Neuronal stem cell (in vitro differentiated cells): ENCODE results near the gene B3GNT3.

ENCODE experiments used
- DNase-seq: peaks from one replicate; pipeline ENCODE4 v3.0.0-alpha.2; 2013; ENCODE audit warnings: low spot score
- H2AFZ ChIP-seq: one replicate; pipeline ENCODE4 v1.6.1; 2013; ENCODE audit warnings: mild to moderate bottlenecking, low read length, inconsistent platforms
- H2AK5ac ChIP-seq: 2 replicates; pipeline ENCODE4 v1.6.1; 2013; ENCODE audit warnings: low read depth, mild to moderate bottlenecking, inconsistent platforms, low read length, moderate library complexity, mixed read lengths
- H2BK120ac ChIP-seq: 2 replicates; pipeline ENCODE4 v1.6.1; 2013; ENCODE audit warnings: low read depth, mild to moderate bottlenecking, inconsistent platforms, low read length, moderate library complexity, mixed read lengths
- H2BK12ac ChIP-seq: one replicate; pipeline ENCODE4 v1.6.1; 2013; ENCODE audit warnings: low read length, inconsistent platforms
- H2BK15ac ChIP-seq: 2 replicates; pipeline ENCODE4 v1.6.1; 2013; ENCODE audit warnings: mild to moderate bottlenecking, low read length, inconsistent platforms, mixed read lengths
- H2BK5ac ChIP-seq: one replicate; pipeline ENCODE4 v1.6.1; 2013; ENCODE audit warnings: inconsistent platforms, mild to moderate bottlenecking, low read length, moderate library complexity
- H3K14ac ChIP-seq: one replicate; pipeline ENCODE4 v1.6.1; 2013; ENCODE audit warnings: low read length, inconsistent platforms
- H3K18ac ChIP-seq: 2 replicates; pipeline ENCODE4 v1.6.1; 2013; ENCODE audit warnings: low read length, inconsistent platforms
- H3K23ac ChIP-seq: 2 replicates; pipeline ENCODE4 v1.6.1; 2013; ENCODE audit warnings: low read depth, mild to moderate bottlenecking, mixed read lengths, low read length, inconsistent platforms; ENCODE audit not compliant: poor library complexity
- H3K27ac ChIP-seq: replicated peaks from 3 replicates; pipeline ENCODE4 v1.5.1; 2013; ENCODE audit warnings: low read length, inconsistent platforms
- H3K27me3 ChIP-seq, 3 experiments: 2 replicates each; pipeline ENCODE4 v1.6.1; 2013; ENCODE audit warnings: low read length in 3 of 3, mild to moderate bottlenecking in 2 of 3, inconsistent platforms in 1 of 3, low read depth in 1 of 3, mixed read lengths in 1 of 3, moderate library complexity in 1 of 3; ENCODE audit not compliant: control insufficient read depth in 3 of 3, insufficient read depth in 3 of 3
- H3K36me3 ChIP-seq, 2 donors: replicated peaks in 1 of 2; 2 replicates each; pipeline ENCODE4 v1.6.1; 2013; ENCODE audit warnings: low read length in 2 of 2; ENCODE audit not compliant: control insufficient read depth in 2 of 2, insufficient read depth in 2 of 2
- H3K4ac ChIP-seq: 2 replicates; pipeline ENCODE4 v1.6.1; 2013; ENCODE audit warnings: inconsistent platforms, mild to moderate bottlenecking, low read length, moderate library complexity
- H3K4me1 ChIP-seq, 2 donors: 1 replicate in 1 of 2; 2 replicates in 1 of 2; pipeline ENCODE4 v1.6.1; 2013; ENCODE audit warnings: low read length in 2 of 2, low read depth in 1 of 2; ENCODE audit not compliant: control insufficient read depth in 2 of 2, insufficient read depth in 1 of 2
- H3K4me2 ChIP-seq: one replicate; pipeline ENCODE4 v1.6.1; 2013; ENCODE audit warnings: mild to moderate bottlenecking, low read length, inconsistent platforms; ENCODE audit not compliant: insufficient read depth, poor library complexity, severe bottlenecking
- H3K4me3 ChIP-seq, 2 donors: 2 replicates each; pipeline ENCODE4 v1.5.1; 2013; ENCODE audit warnings: low read length in 2 of 2, mild to moderate bottlenecking in 2 of 2, inconsistent platforms in 1 of 2, moderate library complexity in 1 of 2
- H3K79me1 ChIP-seq: one replicate; pipeline ENCODE4 v1.6.1; 2013; ENCODE audit warnings: low read depth, mild to moderate bottlenecking, inconsistent platforms, low read length, moderate library complexity
- H3K9ac ChIP-seq: one replicate; pipeline ENCODE4 v1.6.1; 2013; ENCODE audit warnings: mild to moderate bottlenecking, low read depth, low read length, inconsistent platforms; ENCODE audit not compliant: poor library complexity
- H3K9me3 ChIP-seq, 2 donors: replicated peaks in 1 of 2; 2 replicates each; pipeline versions ENCODE3 to v1.6.1; 2013; ENCODE audit warnings: low read length in 2 of 2, mild to moderate bottlenecking in 2 of 2, inconsistent platforms in 1 of 2, low read depth in 1 of 2, mixed read lengths in 1 of 2, moderate library complexity in 1 of 2; ENCODE audit not compliant: control insufficient read depth in 2 of 2, insufficient read depth in 1 of 2
- H4K8ac ChIP-seq: one replicate; pipeline ENCODE4 v1.6.1; 2013; ENCODE audit warnings: low read depth, mild to moderate bottlenecking, inconsistent platforms, low read length, moderate library complexity
- H4K91ac ChIP-seq: one replicate; pipeline ENCODE4 v1.6.1; 2013; ENCODE audit warnings: low read length, low read depth, mild to moderate bottlenecking, inconsistent platforms; ENCODE audit not compliant: poor library complexity
- WGBS, 2 donors: extraction: QIAGEN DNeasy Blood & Tissue Kit; methylation state at CpG; one replicate each; pipeline ENCODE4 v1.1.7; 2013; ENCODE audit warnings: missing lambda C conversion rate in 2 of 2, mixed read lengths in 1 of 2; ENCODE audit not compliant: insufficient read length in 2 of 2, insufficient replicate concordance in 1 of 2; ENCODE audit errors: extremely low coverage in 2 of 2; 5-methylcytosine and 5-hydroxymethylcytosine counted together

B3GNT3 gene

GRCh38 chr19:17834350-17835181 lies 39.6 kb downstream of the B3GNT3 start:
- H2BK15ac ChIP-seq, result peak overlapping the region; percentile 56
- H2AFZ ChIP-seq, result peak overlapping the region; percentile 39
- peak overlapping the region; percentile 16 for H3K9ac ChIP-seq
- H2BK120ac ChIP-seq, result no peak overlapping the region
- H2AK5ac ChIP-seq, result peak overlapping the region; percentile 59
- H3K4me2 ChIP-seq, result no peak overlapping the region
- no peak overlapping the region for H4K91ac ChIP-seq
- H3K9me3 ChIP-seq, result no peaks in the 10 kb centered on the region
- H3K14ac ChIP-seq, result no peak overlapping the region
- H4K8ac ChIP-seq, result no peak overlapping the region
- H3K27me3 ChIP-seq, result peaks cover 0 to 5% (median 2%) of the 10 kb centered on the region in 3 experiments
- DNase-seq, result no peak
- peak overlapping the region; percentile 27 for H3K27ac ChIP-seq
- no peaks in the 10 kb centered on the region for H3K36me3 ChIP-seq
- H3K4me3 ChIP-seq, result no peak overlapping the region
- H3K23ac ChIP-seq, result no peak overlapping the region
- peak overlapping the region; percentile 68 for H2BK5ac ChIP-seq
- H3K79me1 ChIP-seq, result no peaks in the 10 kb centered on the region
- peak overlapping the region; percentile 82 for H3K18ac ChIP-seq
- no peak overlapping the region for H3K4ac ChIP-seq
- peaks cover 7 to 19% of the 10 kb centered on the region in 2 donors for H3K4me1 ChIP-seq
- H2BK12ac ChIP-seq, result no peak overlapping the region
- no CpG with 5 or more reads among the region's 27 CpGs for WGBS, 2 donors

- no peak overlapping the region for H3K23ac ChIP-seq
- no peak for DNase-seq
- peak overlapping the region; percentile 54 for H2BK15ac ChIP-seq
- no peaks in the 10 kb centered on the region for H3K9me3 ChIP-seq
- no peak overlapping the region for H3K4me3 ChIP-seq
- H3K4ac ChIP-seq, result no peak overlapping the region
- H2BK120ac ChIP-seq, result no peak overlapping the region
- H2BK5ac ChIP-seq, result peak overlapping the region; percentile 68
- H3K9ac ChIP-seq, result peak overlapping the region; percentile 16
- no peak overlapping the region for H3K14ac ChIP-seq
- peak overlapping the region; percentile 72 for H3K18ac ChIP-seq
- H2AK5ac ChIP-seq, result peak overlapping the region; percentile 47
- H3K4me2 ChIP-seq, result no peak overlapping the region
- no peaks in the 10 kb centered on the region for H3K79me1 ChIP-seq
- H2AFZ ChIP-seq, result peak overlapping the region; percentile 39
- WGBS, 2 donors, result no CpG with 5 or more reads among the region's 8 CpGs
- H4K8ac ChIP-seq, result no peak overlapping the region
- no peak overlapping the region for H4K91ac ChIP-seq
- no peaks in the 10 kb centered on the region for H3K36me3 ChIP-seq
- peaks cover 7 to 15% of the 10 kb centered on the region in 2 donors for H3K4me1 ChIP-seq
- H3K27ac ChIP-seq, result no peak overlapping the region
- H3K27me3 ChIP-seq, result peaks cover 0 to 5% (median 5%) of the 10 kb centered on the region in 3 experiments
- peak overlapping the region; percentile 16 for H2BK12ac ChIP-seq
These were observed 40.5 kb downstream of the B3GNT3 start for GRCh38 chr19:17835182-17836006.

GRCh38 chr19:17836530-17836929 lies 41.6 kb downstream of the B3GNT3 start:
- no peak overlapping the region for H4K91ac ChIP-seq
- no peak for DNase-seq
- no peak overlapping the region for H3K4me3 ChIP-seq
- H2AK5ac ChIP-seq, result no peak overlapping the region
- H3K4me1 ChIP-seq, result peaks cover 11 to 16% of the 10 kb centered on the region in 2 donors
- H3K9me3 ChIP-seq, result no peaks in the 10 kb centered on the region
- H3K23ac ChIP-seq, result no peak overlapping the region
- WGBS, 2 donors, result no CpG with 5 or more reads among the region's 4 CpGs
- H3K79me1 ChIP-seq, result no peaks in the 10 kb centered on the region
- H4K8ac ChIP-seq, result no peak overlapping the region
- no peak overlapping the region for H3K9ac ChIP-seq
- H2BK5ac ChIP-seq, result no peak overlapping the region
- H2BK120ac ChIP-seq, result no peak overlapping the region
- no peak overlapping the region for H2BK12ac ChIP-seq
- H3K18ac ChIP-seq, result no peak overlapping the region
- H2AFZ ChIP-seq, result no peak overlapping the region
- no peak overlapping the region for H2BK15ac ChIP-seq
- no peaks in the 10 kb centered on the region for H3K36me3 ChIP-seq
- H3K27ac ChIP-seq, result no peak overlapping the region
- H3K4ac ChIP-seq, result no peak overlapping the region
- no peak overlapping the region for H3K14ac ChIP-seq
- no peak overlapping the region for H3K4me2 ChIP-seq
- H3K27me3 ChIP-seq, result peaks cover 0 to 14% (median 5%) of the 10 kb centered on the region in 3 experiments

DNA sequence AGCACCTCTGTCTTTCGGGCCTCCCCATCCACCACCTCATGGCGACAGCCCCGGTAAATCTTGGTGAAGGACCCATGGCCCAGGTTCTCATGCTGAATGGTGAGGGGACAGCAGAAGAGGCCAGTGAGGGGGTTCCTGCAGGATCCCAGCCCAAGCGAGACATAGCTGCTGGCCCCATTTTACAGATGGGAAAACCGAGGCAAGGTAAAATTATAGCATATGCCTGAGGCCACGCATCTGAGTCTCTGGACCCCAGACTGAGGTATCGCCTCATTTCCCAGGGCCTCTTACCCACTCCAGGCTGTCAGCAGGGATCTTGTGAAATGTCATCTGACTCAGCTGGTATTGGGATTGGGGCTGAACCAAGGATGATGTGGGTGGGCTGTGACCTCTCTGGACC lies 43.0 kb downstream of the B3GNT3 start:
- Histone ChIP-seq H4K91ac (no peak overlapping the region), H3K23ac (no peak overlapping the region), H3K4me3 (no peak overlapping the region), H2BK12ac (no peak overlapping the region), H2BK15ac (no peak overlapping the region), H3K9me3 (no peaks in the 10 kb centered on the region), H3K4ac (no peak overlapping the region), H4K8ac (no peak overlapping the region), H2AFZ (no peak overlapping the region), H3K4me2 (no peak overlapping the region), H2AK5ac (no peak overlapping the region), H3K27ac (no peak overlapping the region), H2BK5ac (no peak overlapping the region), H3K36me3 (no peaks in the 10 kb centered on the region), H3K79me1 (no peaks in the 10 kb centered on the region), H3K18ac (no peak overlapping the region), H2BK120ac (no peak overlapping the region), H3K27me3 (peaks cover 0 to 22% (median 5%) of the 10 kb centered on the region in 3 experiments), H3K14ac (no peak overlapping the region), H3K4me1 (peaks cover 11 to 19% of the 10 kb centered on the region in 2 donors), H3K9ac (no peak overlapping the region)
- WGBS, 2 donors, result no CpG with 5 or more reads among the region's 7 CpGs
- no peak for DNase-seq
